Stomach (tissue), 4 donors: ENCODE results near the gene ADARB2.

Experiments used
- CTCF ChIP-seq, 7 experiments: fragments of 450-650 bp in 4 of 7; fragments of 200-600 bp in 3 of 7; sonication (generic) in 3 of 7; IDR thresholded peaks; one replicate each; pipeline ENCODE4 v1.5.1; 2016 to 2019; ENCODE audit warnings: antibody characterized with exemption in 7 of 7, control low read depth in 2 of 7, mild to moderate bottlenecking in 1 of 7
- POLR2A ChIP-seq, 4 donors: fragments of 450-650 bp; IDR thresholded peaks; one replicate each; pipeline ENCODE4 v1.6.1; 2016; ENCODE audit warnings: antibody characterized with exemption in 4 of 4, control low read depth in 2 of 4, mild to moderate bottlenecking in 1 of 4, moderate library complexity in 1 of 4

DNA sequence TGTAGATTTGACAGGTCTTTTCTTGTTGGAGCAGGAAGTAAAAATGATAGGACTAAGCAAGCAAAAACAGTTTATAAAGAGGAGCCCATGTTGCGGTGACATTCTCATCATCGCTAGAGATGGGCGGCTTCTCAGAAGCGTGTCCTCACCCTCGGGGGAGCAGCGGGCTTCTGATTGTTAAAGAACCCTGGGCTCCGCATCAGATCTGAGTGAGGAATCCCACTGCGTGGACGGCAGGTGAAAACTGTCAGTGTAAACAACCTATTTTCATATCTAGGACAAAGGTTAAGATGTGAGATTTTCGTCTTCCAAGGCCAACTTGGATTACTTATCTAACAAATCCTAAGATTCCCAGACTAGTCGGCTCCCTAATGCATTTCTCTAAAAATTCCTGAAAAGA lies 177.6 kb downstream of the ADARB2 start:
- TF ChIP-seq CTCF (IDR thresholded peaks at IDR 0.05), result no peak
- TF ChIP-seq POLR2A (IDR thresholded peaks at IDR 0.05), result no peak
